HG03520 (cell line): ENCODE results near the gene PLD3.
"Not testable (repeated sequence)": the region's sequence is repeated elsewhere in the genome, so short reads cannot be mapped to it uniquely, and the experiment has no call there.

ENCODE experiments used
- ATAC-seq: cut with Tn5 transposase; IDR thresholded peaks from one replicate; pipeline ENCODE4 v1.9.1; 2021; ENCODE audit warnings: mild to moderate bottlenecking, moderate library complexity; ENCODE audit not compliant: unreplicated experiment

PLD3 gene

GRCh38 chr19:40363069-40363468 lies 14.6 kb downstream of the PLD3 start:
- no peak for ATAC-seq

- no peak for ATAC-seq
Measured at GRCh38 chr19:40365010-40365409, 16.5 kb downstream of the PLD3 start.

GRCh38 chr19:40365613-40366401 lies 17.3 kb downstream of the PLD3 start:
- ATAC-seq = no peak

DNA sequence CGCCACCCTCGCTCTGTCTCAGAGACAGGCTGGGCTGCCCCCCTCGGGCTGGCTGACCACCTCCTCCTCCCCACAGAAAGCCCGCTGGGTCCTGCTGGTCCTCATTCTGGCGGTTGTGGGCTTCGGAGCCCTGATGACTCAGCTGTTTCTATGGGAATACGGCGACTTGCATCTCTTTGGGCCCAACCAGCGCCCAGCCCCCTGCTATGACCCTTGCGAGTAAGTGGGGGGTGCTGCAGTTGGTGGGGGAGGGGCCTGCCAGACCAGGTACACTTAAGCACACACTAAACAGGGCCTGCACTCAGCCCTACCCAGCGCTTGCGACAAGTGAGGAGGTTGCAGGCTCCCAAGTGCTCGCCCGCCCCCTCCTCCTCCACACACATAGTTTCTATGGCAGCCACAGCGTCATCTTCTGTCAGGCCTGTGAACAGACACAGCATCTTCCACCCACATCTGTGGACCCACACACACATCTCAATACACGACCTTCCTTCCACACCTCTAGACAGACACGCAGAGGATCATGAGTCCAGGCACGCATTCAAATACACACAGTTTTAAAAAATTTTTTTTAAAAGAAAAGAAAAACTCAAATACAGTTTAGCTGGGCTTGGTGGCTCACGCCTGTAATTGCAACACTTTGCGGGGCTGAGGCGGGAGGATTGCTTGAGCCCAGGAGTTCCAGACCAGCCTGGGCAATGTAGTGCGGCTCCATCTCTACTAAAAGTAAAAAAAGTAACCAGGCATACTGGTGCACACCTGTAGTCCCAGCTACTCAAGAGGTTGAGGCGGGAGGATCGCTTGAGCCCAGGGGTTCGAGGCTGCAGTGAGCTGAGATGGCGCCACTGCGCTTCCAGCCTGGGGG lies 18.4 kb downstream of the PLD3 start:
- no peak for ATAC-seq

DNA sequence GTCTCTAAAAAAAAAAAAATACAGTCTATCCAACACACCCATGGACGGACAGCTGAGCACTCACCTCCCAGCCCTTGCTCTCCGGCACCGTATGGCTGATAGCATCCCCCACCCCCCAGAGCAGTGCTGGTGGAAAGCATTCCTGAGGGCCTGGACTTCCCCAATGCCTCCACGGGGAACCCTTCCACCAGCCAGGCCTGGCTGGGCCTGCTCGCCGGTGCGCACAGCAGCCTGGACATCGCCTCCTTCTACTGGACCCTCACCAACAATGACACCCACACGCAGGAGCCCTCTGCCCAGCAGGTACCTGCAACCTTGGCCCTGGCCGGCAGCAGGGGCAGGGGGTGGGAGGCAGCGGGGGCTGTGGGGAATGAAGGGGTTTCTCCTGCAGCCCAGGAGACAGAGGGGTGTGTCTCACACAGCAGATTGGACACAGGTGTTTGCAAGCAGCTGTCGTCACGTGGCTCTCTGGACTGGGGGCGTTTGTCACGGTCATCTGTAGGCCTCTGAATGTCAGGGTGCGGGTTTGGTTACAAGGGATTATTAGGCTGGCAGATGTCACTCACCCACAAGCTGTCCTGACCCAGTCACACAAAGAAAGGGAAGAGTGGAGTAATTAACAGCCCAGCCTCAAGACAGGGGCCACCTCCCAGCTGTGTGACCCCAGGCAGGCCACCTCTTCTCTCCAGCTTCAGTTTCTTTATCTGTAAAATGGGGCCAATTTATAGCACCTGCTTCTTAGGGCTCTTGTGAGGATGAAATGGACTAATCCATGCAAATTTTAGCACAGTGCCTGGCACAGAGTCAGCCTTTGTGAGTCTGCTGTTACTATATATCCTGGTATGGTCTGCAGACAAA lies 19.3 kb downstream of the PLD3 start:
- no peak for ATAC-seq

- no peak for ATAC-seq
Measured at GRCh38 chr19:40369797-40370196, 21.3 kb downstream of the PLD3 start.

DNA sequence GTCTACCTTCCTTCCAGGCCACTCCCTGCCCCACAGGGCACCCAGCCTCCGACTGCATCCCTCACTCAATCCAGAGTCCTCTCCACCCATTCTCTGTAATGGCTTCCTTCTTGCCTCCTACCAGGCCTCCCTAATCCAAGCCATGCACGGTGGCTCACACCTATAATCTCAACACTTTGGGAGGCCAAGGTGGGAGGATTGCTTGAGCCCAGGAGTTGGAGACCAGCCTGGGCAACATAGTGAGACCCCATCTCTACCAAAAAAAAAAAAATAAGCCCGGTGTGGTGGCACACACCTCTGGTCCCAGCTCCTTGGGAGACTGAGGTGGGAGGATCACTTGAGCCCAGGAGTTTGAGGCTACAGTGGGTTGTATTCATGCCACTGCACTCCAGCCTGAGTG lies 21.8 kb downstream of the PLD3 start:
- not testable (repeated sequence) for ATAC-seq

GRCh38 chr19:40370997-40371801 lies 22.7 kb downstream of the PLD3 start:
- no peak for ATAC-seq

- ATAC-seq = no peak
Measured at GRCh38 chr19:40371802-40372122, 23.3 kb downstream of the PLD3 start.

- no peak for ATAC-seq
Measured at GRCh38 chr19:40374084-40374483, 25.6 kb downstream of the PLD3 start.

DNA sequence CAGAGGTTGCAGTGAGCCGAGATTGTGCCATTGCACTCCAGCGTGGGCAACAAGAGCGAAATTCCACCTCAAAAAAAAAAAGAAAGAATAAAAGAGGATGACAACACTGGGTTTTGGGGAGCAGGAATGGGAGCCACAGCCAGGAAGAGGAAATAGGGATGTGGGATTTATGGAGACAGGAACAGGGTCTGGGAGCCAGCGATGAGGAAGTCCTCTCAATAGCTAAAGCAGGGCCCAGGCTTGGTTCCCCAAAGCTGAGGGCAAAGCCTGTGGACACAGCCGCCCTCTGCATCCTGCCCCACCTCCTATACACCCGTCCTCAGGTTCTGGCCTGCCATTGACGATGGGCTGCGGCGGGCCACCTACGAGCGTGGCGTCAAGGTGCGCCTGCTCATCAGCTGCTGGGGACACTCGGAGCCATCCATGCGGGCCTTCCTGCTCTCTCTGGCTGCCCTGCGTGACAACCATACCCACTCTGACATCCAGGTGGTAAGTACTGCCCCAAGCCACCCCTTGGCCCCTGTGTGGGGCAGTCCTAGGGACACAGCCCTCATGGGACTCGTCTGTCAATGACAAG lies 27.9 kb downstream of the PLD3 start:
- no peak for ATAC-seq

- ATAC-seq = no peak
Measured at GRCh38 chr19:40377876-40378385, 29.4 kb downstream of the PLD3 start.

GRCh38 chr19:40378509-40378908 lies 30.0 kb downstream of the PLD3 start:
- ATAC-seq = no peak

- no peak for ATAC-seq
Measured at GRCh38 chr19:40379446-40380198, 31.1 kb downstream of the PLD3 start.

- no peak for ATAC-seq
Measured at GRCh38 chr19:40380199-40381037, 31.9 kb downstream of the PLD3 start.

GRCh38 chr19:40381321-40381720 lies 32.8 kb downstream of the PLD3 start:
- no peak for ATAC-seq

DNA sequence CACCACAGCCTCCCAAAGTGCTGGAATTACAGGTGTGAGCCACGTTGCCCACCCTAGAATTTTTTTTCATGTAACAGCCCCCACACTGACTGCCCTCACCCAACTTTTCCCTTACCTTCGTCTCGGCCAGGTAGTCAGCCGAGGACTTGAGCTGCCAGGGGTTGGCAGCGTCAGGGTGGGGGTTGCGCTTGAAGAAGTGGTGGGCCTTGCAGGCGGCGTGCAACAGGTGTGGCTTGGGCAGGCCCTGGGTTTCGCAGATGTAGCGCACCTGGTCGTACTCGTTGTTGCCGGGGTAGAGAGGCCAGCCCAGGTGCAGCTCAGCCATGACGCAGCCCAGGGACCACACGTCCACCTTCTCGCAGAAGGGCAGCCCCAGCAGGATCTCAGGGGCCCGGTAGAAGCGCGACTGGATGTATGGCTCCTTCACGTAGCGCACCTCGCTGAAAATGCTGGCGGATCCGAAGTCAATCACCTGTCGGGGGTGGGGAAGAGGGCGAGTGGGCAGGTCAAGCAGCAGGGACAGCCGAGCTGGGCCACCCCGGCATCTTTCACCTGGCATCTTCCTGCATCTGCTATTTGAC lies 35.3 kb downstream of the PLD3 start:
- ATAC-seq = no peak

GRCh38 chr19:40387155-40387554 lies 38.7 kb downstream of the PLD3 start:
- ATAC-seq = no peak
